Posterior cingulate gyrus (tissue), 11 donors: ENCODE results near the gene SH3PXD2A.
A peak's percentile ranks its signal among the peaks of the same experiment; 100 is the strongest.
"Not testable (repeated sequence)": the region's sequence is repeated elsewhere in the genome, so short reads cannot be mapped to it uniquely, and the experiment has no call there.

Source experiments
- DNase-seq, 10 donors: peaks; one replicate each; pipeline versions ENCODE4 v3.0.0 to v3.0.0-alpha.2; 2020 to 2021; ENCODE audit warnings: mixed read lengths in 3 of 10
- intact Hi-C: fragments of 100-400 bp; cut with DNase I; formaldehyde crosslinking; loops from one replicate; pipeline ENCODE4 v1.15.1; 2023

SH3PXD2A gene

DNA sequence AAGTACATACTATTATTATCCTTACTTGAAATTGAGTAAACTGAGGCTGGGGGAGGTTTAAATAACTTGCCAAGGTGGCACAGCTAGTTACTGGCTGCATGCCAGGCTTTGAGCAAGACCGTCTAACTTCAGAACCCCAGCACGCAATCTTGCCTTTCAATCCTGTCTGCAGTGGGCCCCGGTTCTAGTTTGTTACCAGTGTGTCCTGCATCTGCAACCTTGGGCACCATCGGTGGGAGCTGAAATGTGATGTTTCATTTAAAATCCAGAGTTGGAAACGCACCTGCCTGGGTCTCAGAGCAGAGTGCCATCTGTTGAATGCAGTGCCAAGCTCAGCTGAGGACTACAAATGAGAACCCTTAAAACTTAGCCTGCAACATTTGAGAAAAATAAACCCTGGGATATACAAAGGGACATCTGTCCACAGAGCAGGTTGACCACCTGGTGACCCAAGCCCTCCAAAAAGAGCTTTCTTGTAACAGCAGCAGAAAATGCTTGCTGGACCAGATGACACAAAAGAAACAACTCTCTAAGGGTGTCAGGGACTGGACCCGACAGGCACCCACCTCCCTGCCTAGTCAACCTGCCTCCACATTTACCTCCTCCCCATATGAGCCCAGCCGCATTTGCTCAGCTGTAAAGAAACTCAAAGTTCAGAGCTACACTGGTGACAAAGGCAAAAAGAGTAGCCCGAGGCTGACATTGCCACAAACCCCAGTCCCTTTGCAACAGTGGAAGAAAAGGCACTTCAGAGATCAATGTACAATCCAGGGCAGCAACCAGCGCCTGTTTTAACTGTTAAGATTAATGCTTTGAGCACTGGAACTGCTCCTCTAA lies 1.7 kb downstream of the SH3PXD2A start:
- intact Hi-C loops: no loop called here
- no peak for DNase-seq

DNA sequence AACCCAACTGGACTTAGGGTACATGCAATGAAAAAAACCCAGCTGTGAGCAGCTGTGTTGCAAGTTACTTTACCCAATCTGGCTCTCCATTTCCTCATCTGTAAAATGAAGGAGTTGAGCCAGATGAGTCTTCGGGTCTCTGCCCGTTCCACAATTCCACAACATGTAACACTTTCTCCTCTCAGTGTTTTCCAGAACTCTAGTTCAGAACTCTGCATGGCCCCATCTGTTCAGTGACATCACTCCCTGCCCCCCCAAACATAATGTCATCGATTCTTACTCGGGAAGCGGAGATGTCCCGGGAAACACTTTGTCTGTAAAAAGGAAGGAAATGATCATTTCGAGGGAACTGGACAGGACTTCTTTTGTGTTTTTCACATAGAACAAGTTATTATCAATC lies 2.5 kb downstream of the SH3PXD2A start:
- intact Hi-C loops: no loop called here
- no peak for DNase-seq

DNA sequence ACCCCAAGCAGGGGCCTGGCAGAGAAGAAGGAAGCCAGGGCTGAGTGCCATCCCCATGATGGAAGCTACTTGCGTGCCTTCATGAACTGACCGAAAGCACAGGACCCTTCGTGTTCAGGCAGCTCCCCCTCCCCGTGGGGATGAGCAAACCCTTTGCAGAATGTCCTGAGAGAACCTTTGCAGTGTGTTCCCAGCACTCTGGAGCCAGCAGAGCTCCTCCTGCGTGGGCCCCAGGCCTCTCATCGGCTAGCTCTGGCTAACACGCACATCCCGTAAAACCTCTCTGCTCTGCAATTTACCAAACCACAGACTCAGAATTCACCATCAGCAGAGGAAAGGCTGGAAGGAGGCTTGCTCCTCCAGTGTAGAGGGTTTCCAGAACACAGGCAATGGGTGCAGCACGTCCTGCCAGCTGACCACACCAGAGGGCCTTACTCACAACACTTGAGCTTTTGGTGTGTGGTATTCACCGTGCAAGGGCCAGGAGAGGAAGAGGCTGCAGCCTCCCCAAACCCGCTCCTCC lies 3.1 kb downstream of the SH3PXD2A start:
- intact Hi-C loops: no loop called here
- peak in 1 of 10 donors; percentile 81 for DNase-seq

DNA sequence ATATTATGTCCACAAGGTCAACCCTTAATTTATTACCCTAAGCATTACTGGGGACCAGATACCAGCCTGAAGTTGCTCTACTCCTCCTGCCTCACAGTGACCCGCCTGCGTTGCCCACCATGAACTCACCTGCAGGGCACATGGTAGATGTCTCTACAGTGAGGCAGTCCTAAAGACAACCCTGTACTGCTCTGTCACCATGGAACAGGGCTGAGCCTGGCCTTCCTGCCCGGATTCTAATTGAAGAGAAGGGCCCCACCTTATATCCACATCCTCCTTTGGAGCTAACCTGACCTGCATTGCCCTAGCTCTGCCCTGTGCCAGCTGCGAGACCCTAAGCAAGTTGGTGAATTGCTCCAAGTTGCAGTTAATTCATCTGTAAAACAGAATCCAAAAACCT lies 4.1 kb downstream of the SH3PXD2A start:
- DNase-seq: peak in 1 of 10 donors; percentile 26
- intact Hi-C loops: no loop called here

DNA sequence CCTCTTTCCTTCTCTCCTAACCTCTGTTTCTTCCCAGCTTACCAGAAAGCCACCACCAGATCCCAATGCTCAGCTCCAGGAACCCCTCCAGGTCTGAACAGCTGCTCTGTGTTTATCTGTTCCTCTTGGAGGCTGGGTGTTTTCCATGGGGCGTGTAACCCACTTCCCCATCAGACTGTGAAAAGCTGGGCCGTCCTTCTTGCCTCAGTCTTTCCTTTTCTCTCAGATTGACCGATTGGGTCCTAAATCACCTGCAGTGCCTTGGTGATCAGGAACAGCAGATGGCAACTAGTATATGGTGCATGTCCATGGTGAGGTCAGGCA lies 4.8 kb downstream of the SH3PXD2A start:
- intact Hi-C loops: no loop called here
- peak in 1 of 10 donors; percentile 47 for DNase-seq

GRCh38 chr10:103849880-103850571 lies 5.3 kb downstream of the SH3PXD2A start:
- DNase-seq: no peak
- intact Hi-C loops: no loop called here

DNA sequence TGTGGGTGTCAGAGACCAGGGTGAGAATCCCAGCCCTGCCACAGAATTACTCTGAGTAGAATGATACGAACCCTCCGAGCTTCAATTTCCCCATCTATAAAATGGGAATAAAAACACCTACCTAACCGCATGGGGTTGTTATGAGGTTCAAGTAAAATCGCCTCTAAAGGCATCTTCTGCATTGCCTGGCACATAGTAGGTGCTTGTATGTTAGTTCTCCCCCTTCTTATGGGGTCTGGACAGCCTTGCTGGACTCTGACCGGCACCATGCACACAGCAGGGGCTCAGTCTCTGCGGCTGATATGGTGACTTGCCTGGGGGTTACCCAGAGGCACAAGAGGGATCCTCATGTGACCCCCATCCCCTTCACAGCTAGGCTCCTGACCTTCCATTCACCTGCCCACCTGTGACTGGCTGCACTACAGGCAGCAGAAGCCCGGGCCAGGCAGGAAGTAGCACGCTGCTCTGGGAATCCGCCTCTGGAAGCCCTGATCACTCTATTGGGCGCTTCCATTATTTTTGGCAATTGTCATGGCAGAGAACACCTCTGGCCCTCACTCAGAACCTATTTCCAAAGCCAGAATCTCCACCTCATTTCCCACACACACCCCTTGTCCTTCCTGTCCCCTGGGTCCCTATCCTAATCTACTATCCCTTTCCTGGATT lies 6.0 kb downstream of the SH3PXD2A start:
- intact Hi-C loops: no loop called here
- no peak for DNase-seq

- peak in 1 of 10 donors; percentile 32 for DNase-seq
- intact Hi-C loops: no loop called here
These were observed 7.4 kb downstream of the SH3PXD2A start for GRCh38 chr10:103847909-103848468.

- DNase-seq: peak in 1 of 10 donors; percentile 13
- intact Hi-C loops: no loop called here
These were observed 8.0 kb downstream of the SH3PXD2A start for GRCh38 chr10:103847346-103847745.

DNA sequence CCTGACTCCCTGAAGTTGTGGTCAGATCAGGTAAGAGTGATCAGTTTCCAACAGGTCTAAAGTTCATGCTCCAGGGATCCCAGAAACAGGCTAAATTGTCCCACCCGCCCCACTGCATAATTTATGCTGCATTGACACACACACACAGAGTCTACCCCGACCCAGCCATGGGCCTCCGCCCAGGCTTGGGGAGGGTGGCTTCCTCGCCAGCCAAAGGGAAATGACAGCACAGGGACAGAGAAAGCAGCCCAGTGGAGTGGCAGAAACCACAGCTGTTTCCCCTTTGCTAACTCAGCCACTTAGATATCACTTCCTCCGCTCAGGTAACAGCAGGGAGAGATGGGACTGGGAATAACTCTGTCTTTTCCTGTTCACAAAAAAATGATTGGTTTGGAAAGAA lies 9.4 kb downstream of the SH3PXD2A start:
- no peak for DNase-seq
- intact Hi-C loops: no loop called here

DNA sequence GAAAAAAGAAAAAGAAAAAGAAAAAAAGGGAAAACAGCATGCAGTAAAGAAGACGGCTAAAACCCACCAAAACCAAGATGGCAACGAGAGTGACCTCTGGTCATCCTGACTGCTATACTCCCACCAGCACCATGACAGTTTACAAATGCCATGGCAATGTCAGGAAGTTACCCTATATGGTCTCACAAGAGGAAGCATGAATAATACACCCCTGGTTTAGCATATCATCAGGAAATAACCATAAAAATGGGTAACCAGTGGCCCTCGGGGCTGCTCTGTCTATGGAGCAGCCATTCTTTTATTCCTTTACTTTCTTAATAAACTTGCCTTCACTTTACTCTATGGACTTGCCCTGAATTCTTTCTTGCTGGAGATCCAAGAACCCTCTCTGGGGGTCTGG lies 10.0 kb downstream of the SH3PXD2A start:
- intact Hi-C loops, DNase-seq: not testable (repeated sequence)

GRCh38 chr10:103843854-103844570 lies 11.4 kb downstream of the SH3PXD2A start:
- intact Hi-C loops: no loop called here
- DNase-seq: no peak

DNA sequence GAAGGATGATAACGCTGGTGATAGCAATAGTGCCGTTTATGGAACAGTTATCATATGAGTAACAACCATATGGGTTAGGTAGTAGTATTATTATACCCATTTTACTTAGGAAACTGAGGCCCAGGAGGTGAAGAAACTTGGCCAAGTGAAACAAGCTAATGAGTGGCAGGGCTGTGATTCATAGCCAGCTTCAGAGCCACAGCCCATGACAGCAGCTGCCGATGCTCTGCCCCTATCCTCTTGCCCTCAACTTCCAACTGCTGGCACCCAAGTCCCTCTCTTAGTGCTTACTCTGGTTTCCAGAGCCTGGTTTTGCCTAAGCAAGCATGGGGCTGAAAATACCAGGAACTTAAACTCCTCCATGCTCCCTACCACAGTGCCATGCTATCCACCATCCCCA lies 12.3 kb downstream of the SH3PXD2A start:
- no peak for DNase-seq
- intact Hi-C loops: no loop called here

- no peak for DNase-seq
- intact Hi-C loops: no loop called here
These were observed 12.8 kb downstream of the SH3PXD2A start for GRCh38 chr10:103842605-103843004.

- intact Hi-C loops: no loop called here
- DNase-seq: no peak
These were observed 13.9 kb downstream of the SH3PXD2A start for GRCh38 chr10:103841519-103841918.

- peak in 1 of 10 donors; percentile 12 for DNase-seq
- intact Hi-C loops: no loop called here
These were observed 14.7 kb downstream of the SH3PXD2A start for GRCh38 chr10:103840740-103841070.

- peak in 2 of 10 donors; percentile 40 to 84 for DNase-seq
- intact Hi-C loops: no loop called here
These were observed 15.3 kb downstream of the SH3PXD2A start for GRCh38 chr10:103839872-103840739.

DNA sequence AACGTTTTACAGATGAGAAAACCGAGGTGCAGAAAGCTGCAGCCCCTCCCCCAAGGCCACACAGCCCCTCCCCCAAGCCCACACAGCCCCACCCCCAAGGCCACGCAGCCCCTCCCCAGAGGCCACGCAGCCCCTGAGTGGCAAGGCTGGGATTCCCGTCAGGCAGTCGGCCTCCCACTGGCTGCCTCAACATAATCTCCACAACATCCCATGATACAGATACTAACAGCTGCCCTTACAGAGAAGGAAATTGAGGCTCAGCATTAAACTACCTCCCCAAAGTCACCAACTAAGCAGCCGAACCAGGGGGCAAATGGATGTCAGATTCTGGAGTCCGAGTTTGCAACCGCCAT lies 15.9 kb downstream of the SH3PXD2A start:
- intact Hi-C loops: no loop called here
- DNase-seq: no peak

- intact Hi-C loops: no loop called here
- peak in 1 of 10 donors; percentile 27 for DNase-seq
These were observed 16.4 kb downstream of the SH3PXD2A start for GRCh38 chr10:103838862-103839518.
